ENCODE data around the gene PAK1. TPM values are rescaled to one million over a fixed set of nuclear protein-coding genes. Genes with fewer than 3 reads are reported as not detected.

The PAK1 gene
- polyA plus RNA-seq, 4 donors = 35.0 to 64.0 (median 55.2) TPM

DNA sequence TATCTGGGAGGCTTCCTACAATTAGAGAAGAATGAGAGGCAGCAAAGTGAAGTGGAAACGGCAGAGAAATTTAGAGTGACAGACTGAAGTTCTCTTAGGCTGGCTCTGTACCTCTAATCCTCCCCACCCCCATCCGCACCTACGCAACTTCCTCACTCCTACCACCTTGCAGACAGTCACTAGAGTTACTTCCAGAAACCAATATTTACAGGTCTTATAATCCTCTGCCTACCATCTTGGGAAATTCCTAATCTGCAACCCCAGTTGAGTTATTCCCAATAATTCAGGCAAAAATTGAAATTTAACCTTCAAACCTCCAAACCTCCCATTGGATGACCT is 71.7 kb downstream of the PAK1 start:
- DNase-seq = no peak
- FAIRE-seq = no peak
- 75 to 82% (median 81%) methylated on average over 3 of the region's 3 CpGs for WGBS, 3 donors
- Histone ChIP-seq H3K4me1 (ENCODE audit: control insufficient read depth in 3 of 3, insufficient read depth in 2 of 3, low read depth in 1 of 3, low read length in 2 of 3) (peaks cover 4 to 26% (median 9%) of the 10 kb centered on the region in 3 donors), H3K9me3 (ENCODE audit: control insufficient read depth in 2 of 2, insufficient read depth in 1 of 2, low read depth in 1 of 2, low read length in 1 of 2) (no peaks in the 10 kb centered on the region), H3K36me3 (ENCODE audit: control insufficient read depth in 3 of 3, insufficient read depth in 2 of 3, low read depth in 1 of 3, low read length in 3 of 3) (no peaks in the 10 kb centered on the region), H3K27ac (ENCODE audit: low read depth in 1 of 3, low read length in 2 of 3) (peak overlapping the region in 1 of 3 donors; percentile 78), H3K4me3 (ENCODE audit: low read depth in 1 of 3, low read length in 3 of 3) (no peak overlapping the region), H3K27me3 (ENCODE audit: control insufficient read depth in 3 of 3, insufficient read depth in 3 of 3, low read length in 3 of 3) (no peaks in the 10 kb centered on the region)

DNA sequence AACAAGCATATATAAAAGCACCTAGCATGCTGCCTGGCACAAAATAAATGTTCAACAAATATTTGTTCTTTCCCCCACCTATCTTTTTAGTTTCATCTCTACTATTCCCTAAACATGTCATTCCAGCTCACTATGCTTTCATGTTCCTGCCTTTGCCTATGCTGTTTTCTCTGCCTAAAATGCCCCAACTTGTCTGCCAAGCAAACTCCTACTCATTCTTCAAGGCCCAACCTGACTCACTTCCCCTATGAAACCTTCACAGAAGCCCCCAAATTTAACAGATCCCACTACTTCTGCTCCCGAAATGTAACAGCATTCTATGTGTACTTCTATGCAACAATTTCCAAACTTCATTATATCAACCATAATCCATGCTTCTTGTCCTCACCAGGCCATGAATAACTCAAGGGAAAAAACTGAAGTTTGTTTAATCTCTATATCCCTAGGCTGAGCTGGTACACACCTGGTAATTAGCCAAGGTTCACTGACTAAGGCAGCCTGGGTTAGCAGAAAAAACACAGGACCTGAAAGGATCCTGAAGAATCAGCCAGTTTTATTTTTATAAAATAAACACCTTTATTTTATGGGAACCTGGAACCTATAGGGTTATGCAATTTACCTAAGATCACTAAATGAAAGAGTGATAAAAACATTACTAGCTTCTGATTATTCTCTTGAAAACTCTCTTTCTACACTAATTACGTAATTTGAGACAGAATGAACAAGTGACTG is 72.2 kb downstream of the PAK1 start:
- H3K4me3 ChIP-seq (ENCODE audit: low read depth in 1 of 3, low read length in 3 of 3) = no peak overlapping the region
- no peaks in the 10 kb centered on the region for H3K9me3 ChIP-seq (ENCODE audit: control insufficient read depth in 2 of 2, insufficient read depth in 1 of 2, low read depth in 1 of 2, low read length in 1 of 2)
- no peaks in the 10 kb centered on the region for H3K36me3 ChIP-seq (ENCODE audit: control insufficient read depth in 3 of 3, insufficient read depth in 2 of 3, low read depth in 1 of 3, low read length in 3 of 3)
- DNase-seq = no peak
- no peaks in the 10 kb centered on the region for H3K27me3 ChIP-seq (ENCODE audit: control insufficient read depth in 3 of 3, insufficient read depth in 3 of 3, low read length in 3 of 3)
- FAIRE-seq = no peak
- H3K4me1 ChIP-seq (ENCODE audit: control insufficient read depth in 3 of 3, insufficient read depth in 2 of 3, low read depth in 1 of 3, low read length in 2 of 3) = peaks cover 3 to 28% (median 7%) of the 10 kb centered on the region in 3 donors
- peak overlapping the region in 1 of 3 donors; percentile 78 for H3K27ac ChIP-seq (ENCODE audit: low read depth in 1 of 3, low read length in 2 of 3)
- whole genome bisulfite sequencing, 3 donors = 91 to 93% (median 92%) methylated on average over 2 of the region's 2 CpGs

DNA sequence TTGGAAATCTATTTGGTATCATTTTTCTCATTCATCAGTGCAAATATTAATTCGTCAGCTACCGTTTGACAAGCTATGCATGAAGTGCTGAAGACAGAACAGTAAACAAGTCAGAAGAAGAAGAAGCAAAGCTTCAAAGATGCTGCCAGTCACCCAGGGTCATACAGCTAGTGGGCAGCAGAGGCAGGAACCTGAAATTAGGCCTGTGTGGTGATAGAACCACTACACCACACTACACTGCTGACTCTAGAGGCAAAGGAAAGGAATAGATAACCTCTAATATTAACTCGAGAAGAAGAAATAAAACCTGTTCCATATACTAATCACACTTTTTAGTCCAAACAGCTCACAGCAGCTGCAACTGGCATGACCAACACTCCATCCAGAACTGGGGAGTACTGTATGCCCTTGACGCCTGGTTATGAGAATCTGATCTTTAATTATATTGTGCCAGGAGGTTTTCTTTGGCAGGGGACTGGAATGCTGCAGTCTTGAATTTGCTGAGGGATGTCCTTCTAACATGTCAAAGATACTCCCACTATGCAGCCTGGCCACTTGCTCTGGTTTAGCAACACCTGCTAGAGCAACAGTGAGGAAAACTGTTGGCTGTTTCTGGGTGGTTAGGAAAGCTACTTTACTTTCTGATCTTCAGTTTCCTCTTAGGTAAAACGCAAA is 73.0 kb downstream of the PAK1 start:
- no peak for FAIRE-seq
- no peaks in the 10 kb centered on the region for H3K9me3 ChIP-seq (ENCODE audit: control insufficient read depth in 2 of 2, insufficient read depth in 1 of 2, low read depth in 1 of 2, low read length in 1 of 2)
- H3K4me3 ChIP-seq (ENCODE audit: low read depth in 1 of 3, low read length in 3 of 3) = no peak overlapping the region
- peaks cover 3 to 35% (median 6%) of the 10 kb centered on the region in 3 donors for H3K4me1 ChIP-seq (ENCODE audit: control insufficient read depth in 3 of 3, insufficient read depth in 2 of 3, low read depth in 1 of 3, low read length in 2 of 3)
- 50 to 74% (median 55%) methylated on average over 5 of the region's 5 CpGs for WGBS, 3 donors
- H3K27me3 ChIP-seq (ENCODE audit: control insufficient read depth in 3 of 3, insufficient read depth in 3 of 3, low read length in 3 of 3) = no peaks in the 10 kb centered on the region
- H3K27ac ChIP-seq (ENCODE audit: low read depth in 1 of 3, low read length in 2 of 3) = no peak overlapping the region
- no peaks in the 10 kb centered on the region for H3K36me3 ChIP-seq (ENCODE audit: control insufficient read depth in 3 of 3, insufficient read depth in 2 of 3, low read depth in 1 of 3, low read length in 3 of 3)
- DNase-seq = no peak

DNA sequence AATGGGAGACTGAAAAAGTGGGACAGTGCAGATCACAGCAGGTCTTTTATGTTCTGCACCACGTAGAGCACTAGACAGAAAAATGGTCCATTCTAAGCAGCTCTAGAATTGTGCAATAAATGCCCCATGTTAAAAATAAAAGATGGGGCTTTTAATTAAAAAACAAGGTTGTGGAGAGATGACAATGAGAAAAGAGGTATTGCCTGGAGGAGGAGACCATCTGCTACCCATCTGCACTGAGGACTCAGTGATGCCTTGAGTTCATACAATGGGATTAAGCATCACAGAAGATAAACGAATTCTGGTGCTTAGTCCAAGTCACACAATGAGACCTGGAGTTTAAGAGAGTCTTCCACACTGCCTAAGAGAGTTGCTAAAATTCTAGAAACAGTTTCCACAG is 73.6 kb downstream of the PAK1 start:
- H3K9me3 ChIP-seq (ENCODE audit: control insufficient read depth in 2 of 2, insufficient read depth in 1 of 2, low read depth in 1 of 2, low read length in 1 of 2) = no peaks in the 10 kb centered on the region
- WGBS, 3 donors = 41 to 72% (median 55%) methylated on average over 2 of the region's 2 CpGs
- no peak for DNase-seq
- peaks cover 8 to 37% (median 9%) of the 10 kb centered on the region in 3 donors for H3K4me1 ChIP-seq (ENCODE audit: control insufficient read depth in 3 of 3, insufficient read depth in 2 of 3, low read depth in 1 of 3, low read length in 2 of 3)
- no peak overlapping the region for H3K4me3 ChIP-seq (ENCODE audit: low read depth in 1 of 3, low read length in 3 of 3)
- FAIRE-seq = no peak
- no peak overlapping the region for H3K27ac ChIP-seq (ENCODE audit: low read depth in 1 of 3, low read length in 2 of 3)
- no peaks in the 10 kb centered on the region for H3K27me3 ChIP-seq (ENCODE audit: control insufficient read depth in 3 of 3, insufficient read depth in 3 of 3, low read length in 3 of 3)
- no peaks in the 10 kb centered on the region for H3K36me3 ChIP-seq (ENCODE audit: control insufficient read depth in 3 of 3, insufficient read depth in 2 of 3, low read depth in 1 of 3, low read length in 3 of 3)

DNA sequence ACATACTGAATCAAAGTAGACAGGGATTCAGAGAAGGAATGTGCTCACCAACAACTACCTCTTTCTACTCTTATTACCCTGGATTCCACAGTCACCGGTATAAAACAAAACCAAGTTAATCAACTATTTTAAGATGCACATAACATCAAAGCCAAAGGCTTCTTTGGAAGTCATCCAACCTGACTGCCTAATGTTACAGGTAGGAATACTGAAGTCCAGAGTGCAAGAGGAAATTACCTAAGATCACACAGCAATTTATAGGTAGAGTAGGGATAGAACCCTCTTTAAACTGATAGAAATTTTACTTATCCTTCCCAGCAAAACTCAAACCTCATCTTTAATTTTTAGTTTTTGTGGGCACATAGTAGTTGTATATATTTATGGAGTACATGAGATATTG is 76.3 kb downstream of the PAK1 start:
- Histone ChIP-seq H3K9me3 (ENCODE audit: control insufficient read depth in 2 of 2, insufficient read depth in 1 of 2, low read depth in 1 of 2, low read length in 1 of 2) (no peaks in the 10 kb centered on the region), H3K27ac (ENCODE audit: low read depth in 1 of 3, low read length in 2 of 3) (no peak overlapping the region), H3K27me3 (ENCODE audit: control insufficient read depth in 3 of 3, insufficient read depth in 3 of 3, low read length in 3 of 3) (no peaks in the 10 kb centered on the region), H3K4me3 (ENCODE audit: low read depth in 1 of 3, low read length in 3 of 3) (no peak overlapping the region), H3K36me3 (ENCODE audit: control insufficient read depth in 3 of 3, insufficient read depth in 2 of 3, low read depth in 1 of 3, low read length in 3 of 3) (no peaks in the 10 kb centered on the region), H3K4me1 (ENCODE audit: control insufficient read depth in 3 of 3, insufficient read depth in 2 of 3, low read depth in 1 of 3, low read length in 2 of 3) (peaks cover 6 to 37% (median 9%) of the 10 kb centered on the region in 3 donors)
- DNase-seq = peak in 1 of 2 donors; percentile 81
- WGBS, 3 donors = 12 to 58% (median 35%) methylated on average over 1 of the region's 1 CpG
- no peak for FAIRE-seq

DNA sequence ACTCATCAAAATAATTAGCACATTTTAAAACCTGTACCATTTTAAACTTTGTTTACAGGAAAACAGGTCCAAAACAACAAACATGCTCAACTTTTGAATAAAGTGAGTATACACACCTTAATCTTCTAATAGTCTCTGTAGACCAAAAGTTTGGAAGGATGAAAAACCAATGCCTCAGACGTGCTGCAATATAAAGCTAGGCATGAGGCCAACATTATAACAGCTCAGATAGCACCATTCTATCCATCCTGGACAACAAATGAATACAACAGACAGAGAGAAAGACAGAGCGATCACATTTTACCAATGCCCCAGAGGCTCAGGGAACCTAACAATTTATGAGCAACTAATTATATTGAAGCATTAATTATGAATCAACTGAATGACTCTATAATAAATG is 77.0 kb downstream of the PAK1 start:
- Histone ChIP-seq H3K4me3 (ENCODE audit: low read depth in 1 of 3, low read length in 3 of 3) (no peak overlapping the region), H3K27ac (ENCODE audit: low read depth in 1 of 3, low read length in 2 of 3) (no peak overlapping the region), H3K4me1 (ENCODE audit: control insufficient read depth in 3 of 3, insufficient read depth in 2 of 3, low read depth in 1 of 3, low read length in 2 of 3) (peaks cover 4 to 32% (median 10%) of the 10 kb centered on the region in 3 donors), H3K27me3 (ENCODE audit: control insufficient read depth in 3 of 3, insufficient read depth in 3 of 3, low read length in 3 of 3) (no peaks in the 10 kb centered on the region), H3K36me3 (ENCODE audit: control insufficient read depth in 3 of 3, insufficient read depth in 2 of 3, low read depth in 1 of 3, low read length in 3 of 3) (no peaks in the 10 kb centered on the region), H3K9me3 (ENCODE audit: control insufficient read depth in 2 of 2, insufficient read depth in 1 of 2, low read depth in 1 of 2, low read length in 1 of 2) (no peaks in the 10 kb centered on the region)
- FAIRE-seq (no peak), DNase-seq (no peak)
- WGBS, 3 donors = 16 to 44% (median 31%) methylated on average over 2 of the region's 2 CpGs

DNA sequence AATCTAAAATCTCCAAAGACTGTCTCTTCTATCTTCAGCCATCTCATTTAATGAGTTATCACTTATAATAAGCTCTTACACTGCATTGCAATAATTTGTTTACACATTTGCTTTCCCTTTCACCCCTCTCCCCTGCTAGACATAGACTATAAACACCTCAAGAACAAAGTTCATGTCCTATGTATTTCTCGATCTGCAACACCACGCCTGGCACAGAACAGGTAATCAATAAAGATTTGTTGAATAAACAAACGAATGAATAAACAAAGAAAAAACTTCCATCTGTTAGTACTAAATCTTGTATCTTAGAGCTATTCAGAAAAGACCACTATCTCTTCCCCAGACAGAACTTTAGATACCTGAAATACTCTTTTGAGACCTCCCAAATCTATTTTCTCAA is 77.6 kb downstream of the PAK1 start:
- Histone ChIP-seq H3K4me1 (ENCODE audit: control insufficient read depth in 3 of 3, insufficient read depth in 2 of 3, low read depth in 1 of 3, low read length in 2 of 3) (peaks cover 2 to 28% (median 10%) of the 10 kb centered on the region in 3 donors), H3K9me3 (ENCODE audit: control insufficient read depth in 2 of 2, insufficient read depth in 1 of 2, low read depth in 1 of 2, low read length in 1 of 2) (no peaks in the 10 kb centered on the region), H3K36me3 (ENCODE audit: control insufficient read depth in 3 of 3, insufficient read depth in 2 of 3, low read depth in 1 of 3, low read length in 3 of 3) (no peaks in the 10 kb centered on the region), H3K27me3 (ENCODE audit: control insufficient read depth in 3 of 3, insufficient read depth in 3 of 3, low read length in 3 of 3) (no peaks in the 10 kb centered on the region), H3K4me3 (ENCODE audit: low read depth in 1 of 3, low read length in 3 of 3) (no peak overlapping the region), H3K27ac (ENCODE audit: low read depth in 1 of 3, low read length in 2 of 3) (no peak overlapping the region)
- 17 to 48% (median 22%) methylated on average over 3 of the region's 3 CpGs for WGBS, 3 donors
- DNase-seq (peak in 1 of 2 donors; percentile 72), FAIRE-seq (no peak)

DNA sequence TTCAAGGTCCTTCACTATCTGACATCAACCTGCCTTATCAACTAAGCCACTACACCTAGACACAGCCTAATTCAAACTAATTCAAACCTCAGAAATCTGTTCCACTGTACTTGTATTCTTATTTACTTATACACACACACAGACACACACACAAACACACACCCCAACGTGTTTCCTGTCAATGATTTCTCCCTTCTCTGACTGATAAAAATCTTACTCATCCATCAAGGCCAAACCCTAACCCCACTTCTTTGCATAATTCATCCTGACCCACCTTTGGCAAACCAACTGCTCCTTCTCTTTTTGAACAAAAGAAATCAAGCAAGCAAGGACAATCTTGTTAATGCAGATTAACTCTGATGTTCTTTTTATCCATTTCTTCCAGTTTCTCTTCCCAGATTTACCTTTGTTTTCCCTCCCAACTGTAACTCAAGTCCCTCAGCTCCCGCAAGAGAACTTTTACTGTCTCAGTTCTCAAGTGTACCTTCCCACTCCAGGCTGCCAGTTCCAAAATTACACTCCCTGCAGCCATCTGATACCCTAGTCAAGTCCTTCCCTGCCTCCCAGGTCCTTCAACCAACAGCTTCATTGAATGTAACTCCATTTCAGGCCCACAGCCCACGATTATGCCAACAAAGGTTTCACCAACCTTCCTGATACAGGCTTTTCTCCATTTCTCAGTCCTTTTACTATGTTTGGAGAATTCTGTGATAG is 78.3 kb downstream of the PAK1 start:
- no peaks in the 10 kb centered on the region for H3K27me3 ChIP-seq (ENCODE audit: control insufficient read depth in 3 of 3, insufficient read depth in 3 of 3, low read length in 3 of 3)
- no peak for DNase-seq
- H3K4me3 ChIP-seq (ENCODE audit: low read depth in 1 of 3, low read length in 3 of 3) = no peak overlapping the region
- no peak overlapping the region for H3K27ac ChIP-seq (ENCODE audit: low read depth in 1 of 3, low read length in 2 of 3)
- H3K9me3 ChIP-seq (ENCODE audit: control insufficient read depth in 2 of 2, insufficient read depth in 1 of 2, low read depth in 1 of 2, low read length in 1 of 2) = no peaks in the 10 kb centered on the region
- WGBS, 3 donors = 47 to 58% (median 56%) methylated on average over 3 of the region's 3 CpGs
- peaks cover 0 to under 1% (median 0%) of the 10 kb centered on the region in 3 donors for H3K36me3 ChIP-seq (ENCODE audit: control insufficient read depth in 3 of 3, insufficient read depth in 2 of 3, low read depth in 1 of 3, low read length in 3 of 3)
- no peak for FAIRE-seq
- H3K4me1 ChIP-seq (ENCODE audit: control insufficient read depth in 3 of 3, insufficient read depth in 2 of 3, low read depth in 1 of 3, low read length in 2 of 3) = peaks cover 2 to 28% (median 10%) of the 10 kb centered on the region in 3 donors
